NCI-H2029 (cell line): ENCODE measurements around the gene EML1.

Experiments
- DNase-seq: peaks from one replicate; lab custom pipeline; 2025; lab: John Stamatoyannopoulos, UW

EML1 gene

GRCh38 chr14:99904506-99904905 is 111.3 kb downstream of the EML1 start:
- no peak for DNase-seq

GRCh38 chr14:99905121-99905520 is 111.9 kb downstream of the EML1 start:
- DNase-seq, result no peak

GRCh38 chr14:99907761-99908652 is 114.8 kb downstream of the EML1 start:
- no peak for DNase-seq

GRCh38 chr14:99908653-99909250 is 115.5 kb downstream of the EML1 start:
- no peak for DNase-seq

GRCh38 chr14:99909513-99910064 is 116.4 kb downstream of the EML1 start:
- DNase-seq, result no peak

- no peak for DNase-seq
Measured at GRCh38 chr14:99910337-99911309, 117.4 kb downstream of the EML1 start.

- no peak for DNase-seq
Measured at GRCh38 chr14:99915305-99916090, 122.3 kb downstream of the EML1 start.

GRCh38 chr14:99916091-99916383 is 122.8 kb downstream of the EML1 start:
- no peak for DNase-seq

GRCh38 chr14:99918781-99919180 is 125.6 kb downstream of the EML1 start:
- no peak for DNase-seq

- no peak for DNase-seq
Measured at GRCh38 chr14:99921425-99921824, 128.2 kb downstream of the EML1 start.

GRCh38 chr14:99924379-99924778 is 131.2 kb downstream of the EML1 start:
- no peak for DNase-seq

GRCh38 chr14:99925471-99925870 is 132.3 kb downstream of the EML1 start:
- DNase-seq, result no peak

GRCh38 chr14:99928963-99929362 is 135.8 kb downstream of the EML1 start:
- no peak for DNase-seq

- DNase-seq, result no peak
Measured at GRCh38 chr14:99929601-99930000, 136.4 kb downstream of the EML1 start.

- DNase-seq, result no peak
Measured at GRCh38 chr14:99930420-99931274, 137.4 kb downstream of the EML1 start.

GRCh38 chr14:99931308-99931707 is 138.1 kb downstream of the EML1 start:
- no peak for DNase-seq

GRCh38 chr14:99936056-99936455 is 142.8 kb downstream of the EML1 start:
- no peak for DNase-seq

GRCh38 chr14:99936738-99937474 is 143.7 kb downstream of the EML1 start:
- no peak for DNase-seq

GRCh38 chr14:99937475-99938244 is 144.4 kb downstream of the EML1 start:
- no peak for DNase-seq
